GM12873 (cell line): ENCODE measurements around the gene CDC37L1.

Experiments
- TF ChIP-seq, protein P1 (sequence below): IDR thresholded peaks from 2 replicates; pipeline ENCODE4 v1.5.1; 2012; ENCODE audit warnings: low read depth, mild to moderate bottlenecking, moderate library complexity, low read length, control low read depth; ENCODE audit not compliant: insufficient read depth; ENCODE audit errors: missing control alignments

CDC37L1 gene

GRCh38 chr9:4670591-4670990, 8.8 kb upstream of the CDC37L1 start:
- TF ChIP-seq, protein P1, sequence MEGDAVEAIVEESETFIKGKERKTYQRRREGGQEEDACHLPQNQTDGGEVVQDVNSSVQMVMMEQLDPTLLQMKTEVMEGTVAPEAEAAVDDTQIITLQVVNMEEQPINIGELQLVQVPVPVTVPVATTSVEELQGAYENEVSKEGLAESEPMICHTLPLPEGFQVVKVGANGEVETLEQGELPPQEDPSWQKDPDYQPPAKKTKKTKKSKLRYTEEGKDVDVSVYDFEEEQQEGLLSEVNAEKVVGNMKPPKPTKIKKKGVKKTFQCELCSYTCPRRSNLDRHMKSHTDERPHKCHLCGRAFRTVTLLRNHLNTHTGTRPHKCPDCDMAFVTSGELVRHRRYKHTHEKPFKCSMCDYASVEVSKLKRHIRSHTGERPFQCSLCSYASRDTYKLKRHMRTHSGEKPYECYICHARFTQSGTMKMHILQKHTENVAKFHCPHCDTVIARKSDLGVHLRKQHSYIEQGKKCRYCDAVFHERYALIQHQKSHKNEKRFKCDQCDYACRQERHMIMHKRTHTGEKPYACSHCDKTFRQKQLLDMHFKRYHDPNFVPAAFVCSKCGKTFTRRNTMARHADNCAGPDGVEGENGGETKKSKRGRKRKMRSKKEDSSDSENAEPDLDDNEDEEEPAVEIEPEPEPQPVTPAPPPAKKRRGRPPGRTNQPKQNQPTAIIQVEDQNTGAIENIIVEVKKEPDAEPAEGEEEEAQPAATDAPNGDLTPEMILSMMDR, result no peak

DNA sequence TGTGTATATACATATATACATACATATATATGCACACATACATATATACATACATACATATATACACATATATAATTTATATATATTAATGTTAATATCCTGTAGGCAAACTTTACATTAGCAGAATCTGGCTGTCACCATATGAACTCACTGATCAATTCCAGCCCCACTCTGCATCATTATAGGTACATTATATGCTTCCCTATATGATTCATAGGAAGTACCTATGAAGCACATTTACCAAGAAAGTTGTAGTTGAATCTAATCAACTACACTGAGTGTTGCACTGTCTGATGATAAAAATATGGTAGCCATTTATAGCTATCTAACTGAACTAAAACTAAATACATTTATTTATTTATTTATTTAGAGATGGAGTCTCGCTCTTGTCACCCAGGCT, 7.6 kb upstream of the CDC37L1 start:
- TF ChIP-seq, protein P1, result no peak

- TF ChIP-seq, protein P1, result no peak
Measured at GRCh38 chr9:4674783-4675182, 4.6 kb upstream of the CDC37L1 start.

GRCh38 chr9:4677392-4677791, 2.0 kb upstream of the CDC37L1 start:
- TF ChIP-seq, protein P1, result no peak

DNA sequence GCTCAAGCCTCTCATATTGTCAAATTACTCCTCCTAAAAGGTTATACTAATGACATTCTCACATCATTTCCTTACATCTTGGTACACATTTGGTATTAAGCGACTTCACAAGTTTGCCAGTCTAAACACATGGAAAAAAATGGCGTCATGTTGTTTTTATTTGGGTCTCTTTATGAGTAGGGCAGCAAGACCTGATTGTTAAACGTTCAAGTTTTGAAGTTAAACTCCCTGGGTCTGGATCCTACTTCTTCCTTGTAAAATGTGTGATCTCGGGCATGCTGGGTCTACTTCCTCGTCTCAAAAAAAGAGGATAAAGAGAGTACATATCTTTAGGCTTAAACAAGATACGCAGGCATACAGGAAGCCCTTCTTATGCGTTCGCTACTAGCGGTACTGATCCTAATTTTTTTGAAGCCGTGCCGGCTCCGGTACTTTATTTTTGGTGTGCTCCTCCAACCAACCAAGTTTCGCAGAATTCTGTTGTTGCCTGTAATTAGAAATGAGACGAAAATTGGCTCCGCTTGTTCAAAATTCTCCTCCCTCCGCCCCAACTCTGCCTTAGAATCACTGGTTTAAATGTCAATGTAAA, 596 bp upstream of the CDC37L1 start:
- TF ChIP-seq, protein P1, result no peak

DNA sequence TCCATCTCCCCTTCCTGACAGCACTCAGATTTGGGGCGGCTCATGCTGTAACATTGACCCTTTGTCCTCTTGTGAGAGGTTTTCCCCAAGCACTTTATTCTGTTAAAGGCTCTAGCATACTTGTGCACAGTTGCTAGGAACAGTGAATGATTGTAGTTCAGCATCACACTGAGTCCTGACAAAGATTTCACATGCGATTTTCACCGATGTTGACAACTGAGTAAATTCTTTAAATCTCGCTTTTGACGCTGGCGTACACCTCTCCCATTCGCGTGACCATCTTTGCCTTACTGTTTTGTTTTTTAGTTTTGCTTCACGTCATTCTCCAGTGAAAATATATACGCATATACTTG, 780 bp downstream of the CDC37L1 start:
- TF ChIP-seq, protein P1, result no peak

DNA sequence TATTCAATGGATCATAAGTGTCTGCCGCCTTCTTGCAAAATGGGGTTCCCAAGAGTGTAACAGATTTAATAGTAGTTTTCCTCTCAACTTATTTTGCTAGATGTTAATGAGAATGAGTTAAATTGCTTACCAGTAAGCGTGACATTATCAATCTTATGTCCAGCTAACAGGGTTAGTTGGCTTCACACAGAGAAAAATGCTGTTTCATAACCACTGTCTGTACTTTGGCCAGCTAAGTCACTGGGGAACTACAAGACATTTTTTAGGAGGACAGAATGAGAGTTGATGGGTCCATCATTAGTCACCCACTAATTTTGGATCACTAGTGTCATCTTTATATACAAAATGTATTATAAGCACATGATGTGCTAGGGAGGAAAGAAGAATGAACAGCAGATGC, 1.4 kb downstream of the CDC37L1 start:
- TF ChIP-seq, protein P1, result no peak
